NCI-H345 (cell line): ENCODE results near the gene ATP6V1G2.

Experiments used
- DNase-seq: peaks from one replicate; lab custom pipeline; 2025; lab: John Stamatoyannopoulos, UW

The ATP6V1G2 gene

DNA sequence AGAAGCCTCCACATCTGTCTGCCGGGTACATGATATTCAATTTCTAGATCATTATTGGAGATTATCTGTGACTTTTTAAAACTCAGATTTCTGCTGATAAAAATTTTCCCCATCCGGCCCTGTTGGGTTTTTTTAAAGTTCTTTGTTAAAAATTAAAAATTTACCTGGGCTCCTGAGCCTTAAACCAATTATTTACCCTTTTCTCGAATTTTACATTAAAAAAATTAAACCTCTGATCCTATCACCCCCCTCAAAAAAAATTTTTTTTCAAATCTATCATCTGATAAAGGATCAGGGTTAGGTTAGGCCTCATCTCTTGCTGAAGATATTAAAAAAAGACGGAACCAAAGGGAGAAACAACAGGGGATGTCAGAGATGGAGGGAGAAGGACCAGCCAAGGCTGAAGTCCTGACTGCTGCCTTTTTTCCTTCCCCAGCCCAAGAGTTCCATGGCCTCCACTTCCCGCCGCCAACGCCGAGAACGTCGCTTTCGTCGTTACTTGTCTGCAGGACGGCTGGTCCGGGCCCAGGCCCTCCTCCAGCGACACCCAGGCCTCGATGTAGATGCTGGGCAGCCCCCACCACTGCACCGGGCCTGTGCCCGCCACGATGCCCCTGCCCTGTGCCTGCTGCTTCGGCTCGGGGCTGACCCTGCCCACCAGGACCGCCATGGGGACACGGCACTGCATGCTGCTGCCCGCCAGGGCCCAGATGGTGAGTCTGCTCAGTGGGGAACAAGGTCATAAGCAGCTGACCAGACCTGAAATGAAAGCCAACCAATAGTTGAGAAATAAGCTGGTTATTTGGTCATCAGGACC is 1.5 kb upstream of the ATP6V1G2 start:
- no peak for DNase-seq

- peak; percentile 98 for DNase-seq
These were observed 734 bp upstream of the ATP6V1G2 start, which contains the start of gene NFKBIL1 for GRCh38 chr6:31546958-31547726. Gene NFKBIL1 (plus strand): TSS chr6:31547608. CDS start chr6:31547695, 87 bp downstream.

- DNase-seq, result no peak
These were observed 1.1 kb downstream of the ATP6V1G2 start for GRCh38 chr6:31545291-31545690.

DNA sequence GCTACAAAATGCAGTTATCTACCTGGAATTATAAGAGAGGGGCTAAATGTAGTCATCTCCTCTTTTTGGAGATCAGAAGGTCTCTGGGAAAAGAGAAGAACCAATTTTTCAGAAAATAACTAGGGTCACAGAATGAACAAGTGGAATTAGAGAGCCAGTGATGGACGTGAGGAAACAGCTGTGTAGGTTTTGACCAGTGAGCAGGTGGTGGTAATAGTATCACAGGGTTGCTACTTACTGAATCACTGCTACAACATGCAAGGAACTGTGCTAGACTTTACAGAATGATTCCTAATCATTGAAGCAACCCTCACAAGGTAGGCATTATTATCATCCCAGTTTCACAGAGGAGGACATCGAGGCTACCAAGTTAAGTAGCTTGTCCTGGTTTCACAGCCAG is 1.7 kb downstream of the ATP6V1G2 start:
- no peak for DNase-seq

- no peak for DNase-seq
These were observed 2.8 kb downstream of the ATP6V1G2 start for GRCh38 chr6:31543639-31544038.

GRCh38 chr6:31541658-31542521 is 4.5 kb downstream of the ATP6V1G2 start, which contains the start of gene DDX39B:
Gene DDX39B (minus strand): TSS chr6:31542003. CDS start chr6:31540532, 1,471 bp downstream.
- DNase-seq, result peak; percentile 97

GRCh38 chr6:31541059-31541657 is 5.2 kb downstream of the ATP6V1G2 start:
- peak; percentile 14 for DNase-seq

DNA sequence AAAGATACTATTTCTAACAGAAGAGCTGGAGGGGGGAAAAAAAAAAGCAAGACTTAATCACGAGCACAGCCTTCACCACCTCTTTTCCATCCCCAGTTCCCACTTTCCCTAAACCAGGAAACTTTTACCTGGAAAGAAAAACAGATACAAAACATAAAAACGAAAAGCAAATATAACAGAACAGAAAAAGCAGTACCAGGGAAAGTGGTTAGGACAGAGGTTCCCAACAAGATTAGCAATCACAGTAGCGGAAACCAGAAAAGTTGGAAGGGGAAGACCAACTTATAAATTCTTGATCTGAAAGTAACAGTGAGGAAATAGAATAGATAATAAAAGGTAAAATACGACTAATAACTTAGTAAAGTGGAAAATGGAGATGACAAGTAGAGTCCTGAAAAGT is 5.8 kb downstream of the ATP6V1G2 start:
- DNase-seq, result no peak

DNA sequence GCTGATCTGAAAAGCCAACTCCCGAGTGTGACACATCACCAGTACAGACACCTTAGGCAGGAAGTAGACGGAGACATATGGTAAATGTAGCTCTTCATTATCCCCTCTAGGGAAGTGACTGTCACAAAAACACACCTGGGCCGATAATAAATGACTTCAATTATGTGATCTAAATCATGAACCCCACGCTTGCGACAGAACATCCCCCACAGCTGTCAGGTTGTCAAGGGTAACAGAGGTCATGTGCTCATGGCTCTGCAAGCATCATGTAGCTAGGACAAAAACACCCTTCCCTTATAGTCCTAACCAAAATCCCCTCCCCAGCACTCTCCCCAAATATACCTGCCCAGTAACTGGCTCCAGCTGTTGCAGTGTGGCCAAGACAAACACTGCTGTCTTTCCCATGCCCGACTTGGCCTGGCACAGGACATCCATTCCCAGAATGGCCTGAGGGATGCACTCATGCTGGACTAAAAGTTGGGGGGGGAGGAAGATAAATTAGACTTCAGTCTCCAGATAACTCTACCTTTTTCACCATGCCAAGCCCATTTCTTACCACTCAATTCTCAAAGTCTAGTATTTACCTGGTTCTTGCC is 7.5 kb downstream of the ATP6V1G2 start:
- DNase-seq, result no peak

DNA sequence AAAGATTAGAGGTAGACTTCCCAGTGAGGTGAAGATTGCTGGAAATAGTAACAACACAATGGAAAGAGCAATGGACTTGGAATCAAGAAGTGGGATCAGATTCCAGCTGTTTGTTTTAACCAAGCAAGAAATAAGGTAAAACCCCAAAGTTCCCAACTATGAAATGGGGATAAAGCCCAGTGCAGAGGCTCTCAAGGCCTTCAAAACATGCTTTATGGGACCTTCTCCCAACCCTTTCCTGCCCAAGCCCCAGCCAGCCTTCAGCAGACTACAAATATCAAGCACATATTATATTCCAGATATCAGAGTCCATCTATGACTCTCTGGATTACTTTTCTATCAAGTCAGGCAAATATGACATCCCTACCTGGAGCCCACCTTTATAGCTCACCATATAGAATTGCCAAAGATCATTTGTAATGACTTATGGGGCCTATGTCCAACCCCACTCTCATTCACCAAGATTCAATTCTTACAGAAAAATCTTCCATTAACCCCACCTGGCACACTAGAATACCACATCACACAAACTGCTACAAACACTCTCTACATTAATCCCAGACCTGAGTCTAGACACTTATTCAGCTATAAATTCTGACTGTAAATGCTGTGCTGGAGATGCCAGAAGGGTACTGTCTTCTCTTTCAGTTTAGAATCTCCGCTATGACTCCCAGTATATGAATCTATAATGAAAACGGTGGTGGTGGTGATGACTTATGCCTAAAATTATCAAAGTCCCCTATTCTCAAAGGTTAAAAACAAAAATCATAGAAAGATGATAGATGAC is 10.7 kb downstream of the ATP6V1G2 start:
- no peak for DNase-seq

GRCh38 chr6:31534521-31535040 is 11.8 kb downstream of the ATP6V1G2 start:
- DNase-seq, result no peak

DNA sequence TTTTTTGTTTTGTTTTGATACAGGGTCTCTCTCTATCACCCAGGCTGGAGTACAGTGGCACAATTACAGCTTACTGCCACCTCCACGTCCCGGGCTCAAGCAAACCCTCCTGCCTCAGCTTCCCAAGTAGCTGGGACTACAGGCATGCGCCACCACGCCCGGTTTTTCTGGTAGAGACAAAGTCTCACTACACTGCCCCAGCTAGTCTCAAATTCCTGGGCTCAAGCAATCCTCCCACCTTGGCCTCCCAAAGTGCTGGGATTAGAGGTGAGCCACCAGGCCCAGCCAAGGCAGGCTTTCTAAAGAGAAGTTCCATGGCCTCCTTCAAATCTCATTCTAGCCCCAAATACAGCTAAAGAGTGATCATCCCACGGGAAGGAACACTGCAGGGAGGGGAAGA is 12.4 kb downstream of the ATP6V1G2 start:
- DNase-seq, result no peak

DNA sequence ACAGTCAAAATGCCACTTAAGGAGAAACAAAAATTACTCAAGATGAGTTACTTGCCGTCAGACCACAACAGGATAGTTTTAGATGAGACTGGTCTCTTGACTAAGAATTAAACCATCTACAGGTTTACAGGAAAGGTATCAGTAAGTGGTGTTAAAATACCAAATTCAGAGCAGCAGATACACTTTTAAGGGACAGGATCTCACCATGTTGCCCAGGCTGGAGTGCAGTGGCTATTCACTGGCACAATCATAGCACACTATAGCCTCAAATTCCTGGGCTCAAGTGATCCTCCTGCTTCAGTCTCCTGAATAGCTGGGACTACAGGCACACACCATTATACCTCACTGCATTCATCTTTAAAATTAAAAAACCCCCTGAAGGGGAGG is 13.0 kb downstream of the ATP6V1G2 start:
- no peak for DNase-seq

DNA sequence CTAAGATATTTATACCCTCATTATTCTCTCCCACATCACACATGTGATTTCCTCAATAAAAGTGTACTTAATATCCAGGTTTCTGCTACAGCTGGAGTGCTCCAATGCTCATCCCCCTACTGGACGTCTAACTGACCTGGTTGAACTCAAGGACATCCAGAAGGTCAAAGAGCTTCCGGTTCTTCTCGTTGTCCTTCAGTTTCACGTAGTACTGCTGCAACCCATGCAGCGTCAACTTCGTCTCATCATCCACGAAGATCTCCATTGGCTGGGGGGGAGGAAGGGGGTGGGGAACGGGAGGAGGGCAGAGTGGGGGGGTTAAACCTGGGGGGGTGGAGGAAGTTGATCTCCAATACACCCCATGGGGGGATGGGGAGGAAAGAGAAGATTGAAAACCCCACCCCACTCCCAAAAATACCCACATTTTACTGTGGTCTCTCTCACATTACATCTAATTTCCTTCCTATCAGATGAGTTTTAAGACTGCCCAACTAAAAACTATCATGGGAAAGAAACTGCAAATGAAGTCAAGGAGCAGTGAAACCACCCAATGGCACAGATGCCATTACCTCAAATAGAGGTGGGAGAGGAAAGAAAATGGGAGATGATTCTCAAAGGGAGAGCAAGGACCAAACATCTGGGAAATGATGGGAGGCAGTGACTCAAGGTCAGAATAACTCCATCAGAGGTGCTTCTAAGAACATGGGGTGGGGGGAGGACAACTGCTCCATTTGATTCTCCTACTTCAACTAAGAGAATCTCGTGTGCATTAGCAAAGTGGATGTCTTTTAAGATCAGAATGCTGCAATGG is 13.6 kb downstream of the ATP6V1G2 start:
- DNase-seq, result no peak

DNA sequence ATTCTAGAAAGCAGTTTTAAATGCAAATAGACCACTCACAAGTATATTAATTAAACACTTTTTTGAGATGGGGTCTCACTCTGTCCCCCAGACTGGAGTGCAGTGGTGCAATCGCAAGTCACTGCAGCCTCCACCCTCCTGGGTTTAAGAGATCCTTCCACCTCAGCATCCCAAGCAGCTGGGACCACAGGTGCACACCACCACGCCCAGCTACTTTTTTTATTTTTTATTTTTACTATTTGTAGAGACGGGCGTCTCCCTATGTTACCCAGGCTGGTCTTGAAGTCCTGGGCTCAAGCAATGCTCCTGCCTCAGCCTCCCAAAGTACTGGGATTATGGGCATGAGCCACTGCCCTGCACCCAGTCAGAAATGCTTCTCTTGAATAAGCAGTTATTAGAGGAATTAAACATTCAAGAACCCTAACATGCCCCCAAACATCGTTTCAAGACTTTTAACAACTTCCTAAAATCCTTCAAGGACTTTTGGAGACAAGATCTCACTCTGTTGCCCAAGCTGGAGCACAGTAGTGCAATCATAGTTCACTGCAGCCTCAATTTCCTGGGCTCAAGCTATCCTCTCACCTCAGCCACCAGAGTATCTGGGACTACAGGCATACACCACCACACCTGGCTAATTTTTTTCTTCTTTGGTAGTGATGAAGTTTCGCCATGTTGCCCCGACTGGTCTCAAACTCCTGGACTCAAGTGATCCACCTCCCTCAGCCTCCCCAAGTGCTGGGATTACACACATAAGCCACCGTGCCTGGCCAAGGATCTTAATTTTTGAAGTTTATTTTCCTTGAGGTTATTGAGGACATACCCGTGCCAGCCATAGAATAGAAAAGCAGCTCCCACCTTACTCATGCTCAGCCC is 14.4 kb downstream of the ATP6V1G2 start:
- DNase-seq, result no peak

DNA sequence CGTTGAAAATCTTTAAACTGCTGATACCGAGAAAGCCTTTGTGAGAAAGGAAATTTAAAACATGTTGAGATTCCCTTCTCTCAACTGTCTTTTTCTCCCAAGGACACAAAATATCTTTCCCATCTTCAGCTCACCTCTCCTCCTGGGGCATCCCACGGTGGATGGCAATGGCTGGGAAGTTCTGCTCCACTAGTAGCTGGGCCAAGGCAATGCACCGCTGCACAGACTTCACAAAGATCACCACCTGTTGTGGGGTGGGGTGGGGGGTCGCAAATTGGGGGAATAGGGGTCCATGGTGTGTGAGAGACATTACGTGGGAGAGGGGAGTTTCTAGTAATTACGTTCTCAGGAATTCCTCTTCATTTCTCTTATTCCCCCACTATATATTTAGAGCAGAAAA is 15.2 kb downstream of the ATP6V1G2 start:
- DNase-seq, result no peak

- DNase-seq, result no peak
These were observed 15.7 kb downstream of the ATP6V1G2 start for GRCh38 chr6:31530659-31531058.
